ENCODE data around the gene PFDN4.

DNA sequence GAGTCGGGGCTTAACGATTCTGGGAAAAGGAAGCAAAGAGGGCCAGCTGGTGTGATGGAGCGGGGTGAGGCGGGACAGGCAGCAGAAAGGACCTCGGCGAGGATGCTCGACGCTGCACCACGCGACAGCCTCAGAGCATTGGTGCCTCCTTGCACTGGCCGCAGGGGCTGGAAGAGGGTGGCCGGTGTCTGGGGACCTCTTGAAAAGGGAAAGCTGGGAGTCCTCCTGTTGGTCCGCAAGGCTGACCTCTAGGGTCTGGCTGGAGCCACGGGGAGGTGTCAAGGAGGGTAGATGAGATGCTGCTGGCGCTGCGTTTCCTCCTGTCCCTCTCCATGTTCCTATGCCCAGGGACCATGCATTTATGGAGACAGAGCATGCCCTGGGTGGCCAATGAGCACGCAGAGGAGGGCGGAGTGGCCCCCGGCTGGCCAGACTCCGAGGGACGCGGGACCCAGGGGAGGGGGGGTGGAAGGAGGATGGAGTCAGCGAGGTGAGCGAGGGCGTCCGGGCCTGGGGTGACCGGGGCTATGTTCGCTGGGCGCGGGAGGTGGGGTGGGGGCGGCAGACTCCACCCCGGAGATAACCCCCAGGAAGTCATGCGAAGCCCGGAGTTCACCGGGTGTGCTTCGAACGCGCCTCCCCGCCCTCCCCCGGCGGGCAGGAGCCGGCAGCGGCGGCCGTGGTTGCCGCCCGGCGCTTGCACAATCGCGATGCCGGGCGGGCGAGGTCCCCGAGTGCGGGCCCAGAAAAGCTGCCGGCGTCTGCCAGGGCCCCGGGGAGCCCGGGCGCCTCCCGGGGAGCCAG, 34.0 kb upstream of the PFDN4 start, which contains the start of gene CYP24A1:
- TF ChIP-seq NR2C2 (CRISPR knock-in tag; IDR thresholded peaks at IDR 0.05): no peak
- TF ChIP-seq SP1 (CRISPR knock-in tag; conservative IDR thresholded peaks at IDR 0.05): no peak
- TF ChIP-seq ETV6 (CRISPR knock-in tag; IDR thresholded peaks at IDR 0.05): peak; percentile 75; the same call in 1 of the 2 replicates
- TF ChIP-seq, protein P1, sequence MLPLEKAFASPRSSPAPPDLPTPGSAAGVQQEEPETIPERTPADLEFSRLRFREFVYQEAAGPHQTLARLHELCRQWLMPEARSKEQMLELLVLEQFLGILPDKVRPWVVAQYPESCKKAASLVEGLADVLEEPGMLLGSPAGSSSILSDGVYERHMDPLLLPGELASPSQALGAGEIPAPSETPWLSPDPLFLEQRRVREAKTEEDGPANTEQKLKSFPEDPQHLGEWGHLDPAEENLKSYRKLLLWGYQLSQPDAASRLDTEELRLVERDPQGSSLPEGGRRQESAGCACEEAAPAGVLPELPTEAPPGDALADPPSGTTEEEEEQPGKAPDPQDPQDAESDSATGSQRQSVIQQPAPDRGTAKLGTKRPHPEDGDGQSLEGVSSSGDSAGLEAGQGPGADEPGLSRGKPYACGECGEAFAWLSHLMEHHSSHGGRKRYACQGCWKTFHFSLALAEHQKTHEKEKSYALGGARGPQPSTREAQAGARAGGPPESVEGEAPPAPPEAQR (CRISPR knock-in tag; IDR thresholded peaks at IDR 0.05): no peak
- TF ChIP-seq, protein P2, sequence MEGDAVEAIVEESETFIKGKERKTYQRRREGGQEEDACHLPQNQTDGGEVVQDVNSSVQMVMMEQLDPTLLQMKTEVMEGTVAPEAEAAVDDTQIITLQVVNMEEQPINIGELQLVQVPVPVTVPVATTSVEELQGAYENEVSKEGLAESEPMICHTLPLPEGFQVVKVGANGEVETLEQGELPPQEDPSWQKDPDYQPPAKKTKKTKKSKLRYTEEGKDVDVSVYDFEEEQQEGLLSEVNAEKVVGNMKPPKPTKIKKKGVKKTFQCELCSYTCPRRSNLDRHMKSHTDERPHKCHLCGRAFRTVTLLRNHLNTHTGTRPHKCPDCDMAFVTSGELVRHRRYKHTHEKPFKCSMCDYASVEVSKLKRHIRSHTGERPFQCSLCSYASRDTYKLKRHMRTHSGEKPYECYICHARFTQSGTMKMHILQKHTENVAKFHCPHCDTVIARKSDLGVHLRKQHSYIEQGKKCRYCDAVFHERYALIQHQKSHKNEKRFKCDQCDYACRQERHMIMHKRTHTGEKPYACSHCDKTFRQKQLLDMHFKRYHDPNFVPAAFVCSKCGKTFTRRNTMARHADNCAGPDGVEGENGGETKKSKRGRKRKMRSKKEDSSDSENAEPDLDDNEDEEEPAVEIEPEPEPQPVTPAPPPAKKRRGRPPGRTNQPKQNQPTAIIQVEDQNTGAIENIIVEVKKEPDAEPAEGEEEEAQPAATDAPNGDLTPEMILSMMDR (IDR thresholded peaks at IDR 0.05): no peak
- no peak for TF ChIP-seq TP53 (CRISPR knock-in tag; IDR thresholded peaks at IDR 0.05)
- no peak for TF ChIP-seq ELF4 (CRISPR knock-in tag; IDR thresholded peaks at IDR 0.05; ENCODE audit: low read depth)
- TF ChIP-seq, protein P3, sequence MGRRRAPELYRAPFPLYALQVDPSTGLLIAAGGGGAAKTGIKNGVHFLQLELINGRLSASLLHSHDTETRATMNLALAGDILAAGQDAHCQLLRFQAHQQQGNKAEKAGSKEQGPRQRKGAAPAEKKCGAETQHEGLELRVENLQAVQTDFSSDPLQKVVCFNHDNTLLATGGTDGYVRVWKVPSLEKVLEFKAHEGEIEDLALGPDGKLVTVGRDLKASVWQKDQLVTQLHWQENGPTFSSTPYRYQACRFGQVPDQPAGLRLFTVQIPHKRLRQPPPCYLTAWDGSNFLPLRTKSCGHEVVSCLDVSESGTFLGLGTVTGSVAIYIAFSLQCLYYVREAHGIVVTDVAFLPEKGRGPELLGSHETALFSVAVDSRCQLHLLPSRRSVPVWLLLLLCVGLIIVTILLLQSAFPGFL (CRISPR knock-in tag; IDR thresholded peaks at IDR 0.05; ENCODE audit: borderline replicate concordance): no peak
- TF ChIP-seq, protein P4, sequence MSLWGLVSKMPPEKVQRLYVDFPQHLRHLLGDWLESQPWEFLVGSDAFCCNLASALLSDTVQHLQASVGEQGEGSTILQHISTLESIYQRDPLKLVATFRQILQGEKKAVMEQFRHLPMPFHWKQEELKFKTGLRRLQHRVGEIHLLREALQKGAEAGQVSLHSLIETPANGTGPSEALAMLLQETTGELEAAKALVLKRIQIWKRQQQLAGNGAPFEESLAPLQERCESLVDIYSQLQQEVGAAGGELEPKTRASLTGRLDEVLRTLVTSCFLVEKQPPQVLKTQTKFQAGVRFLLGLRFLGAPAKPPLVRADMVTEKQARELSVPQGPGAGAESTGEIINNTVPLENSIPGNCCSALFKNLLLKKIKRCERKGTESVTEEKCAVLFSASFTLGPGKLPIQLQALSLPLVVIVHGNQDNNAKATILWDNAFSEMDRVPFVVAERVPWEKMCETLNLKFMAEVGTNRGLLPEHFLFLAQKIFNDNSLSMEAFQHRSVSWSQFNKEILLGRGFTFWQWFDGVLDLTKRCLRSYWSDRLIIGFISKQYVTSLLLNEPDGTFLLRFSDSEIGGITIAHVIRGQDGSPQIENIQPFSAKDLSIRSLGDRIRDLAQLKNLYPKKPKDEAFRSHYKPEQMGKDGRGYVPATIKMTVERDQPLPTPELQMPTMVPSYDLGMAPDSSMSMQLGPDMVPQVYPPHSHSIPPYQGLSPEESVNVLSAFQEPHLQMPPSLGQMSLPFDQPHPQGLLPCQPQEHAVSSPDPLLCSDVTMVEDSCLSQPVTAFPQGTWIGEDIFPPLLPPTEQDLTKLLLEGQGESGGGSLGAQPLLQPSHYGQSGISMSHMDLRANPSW (CRISPR knock-in tag; conservative IDR thresholded peaks at IDR 0.05; ENCODE audit: low read depth): no peak

Measured in WTC11 (cell line).